ENCODE results near the gene CLDN4. TPM values are rescaled to one million over a fixed set of nuclear protein-coding genes. Genes with fewer than 3 reads are reported as not detected.

The CLDN4 gene
- total and polyA plus RNA-seq, 9 of the 15 experiments (the other 6 are each of a cell fraction or from before 2014, with no cell fraction given) = 0.05 to 0.60 (median 0.06) TPM; not detected in 3

GRCh38 chr7:73842067-73842976 lies 11.5 kb downstream of the CLDN4 start, which contains the start of gene METTL27 (continued):
- TF ChIP-seq MAZ (CRISPR knock-in tag; conservative IDR thresholded peaks at IDR 0.05 in 1 of 2, IDR thresholded peaks at IDR 0.05 in 1 of 2) = 0 out of 4 replicates have a peak, but pooled peaks of 1 of the 2 experiments have one; percentile 10
- peak; percentile 42 for TF ChIP-seq HNRNPK (IDR thresholded peaks at IDR 0.05; ENCODE audit: low read depth, low read length, poor library complexity, severe bottlenecking)
- 0 out of 4 replicates have a peak, but pooled peaks of 1 of the 2 experiments have one; percentile 33 for TF ChIP-seq FOXK2 (conservative IDR thresholded peaks at IDR 0.05 in 1 of 2, IDR thresholded peaks at IDR 0.05 in 1 of 2; ENCODE audit: low read depth in 2 of 2)
- peak; percentile 85 for TF ChIP-seq POLR2A (conservative IDR thresholded peaks at IDR 0.05)
- TF ChIP-seq, protein P1, sequence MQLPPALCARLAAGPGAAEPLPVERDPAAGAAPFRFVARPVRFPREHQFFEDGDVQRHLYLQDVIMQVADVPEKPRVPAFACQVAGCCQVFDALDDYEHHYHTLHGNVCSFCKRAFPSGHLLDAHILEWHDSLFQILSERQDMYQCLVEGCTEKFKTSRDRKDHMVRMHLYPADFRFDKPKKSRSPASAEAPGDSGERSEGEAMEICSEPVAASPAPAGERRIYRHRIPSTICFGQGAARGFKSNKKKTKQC (CRISPR knock-in tag; IDR thresholded peaks at IDR 0.05) = peak; percentile 73
- peak; percentile 63 for TF ChIP-seq ETV1 (tag; conservative IDR thresholded peaks at IDR 0.05; ENCODE audit: low read depth)
- 0 out of 4 replicates have a peak, but pooled peaks of 1 of the 2 experiments have one; percentile 35 for TF ChIP-seq ZNF639 (CRISPR knock-in tag; conservative IDR thresholded peaks at IDR 0.05 in 1 of 2, IDR thresholded peaks at IDR 0.05 in 1 of 2)
- TF ChIP-seq ZNF431 (CRISPR knock-in tag; IDR thresholded peaks at IDR 0.05) = 0 out of 2 replicates have a peak, but pooled peaks have one; percentile 54
- TF ChIP-seq KDM2B (CRISPR knock-in tag; IDR thresholded peaks at IDR 0.05) = 0 out of 2 replicates have a peak, but pooled peaks have one; percentile 55
- TF ChIP-seq DPF2 (IDR thresholded peaks at IDR 0.05) = 0 out of 2 replicates have a peak, but pooled peaks have one; percentile 12
- TF ChIP-seq SP2 (IDR thresholded peaks at IDR 0.05; ENCODE audit: extremely low read depth, low read depth, low read length, poor library complexity, severe bottlenecking) = peak; percentile 48
- TF ChIP-seq CBX1 (IDR thresholded peaks at IDR 0.05; ENCODE audit: low read depth) = peak; percentile 14; the same call in 1 of the 2 replicates
- peak; percentile 58 for TF ChIP-seq RBM25 (IDR thresholded peaks at IDR 0.05; ENCODE audit: low read depth, low read length, severe bottlenecking)
- TF ChIP-seq NCOA2 (IDR thresholded peaks at IDR 0.05; ENCODE audit: partially characterized antibody in 2 of 2) = no peak
- TF ChIP-seq PCBP1 (IDR thresholded peaks at IDR 0.05; ENCODE audit: low read depth, low read length, poor library complexity, severe bottlenecking) = peak; percentile 57
- no peak for TF ChIP-seq HNRNPH1 (optimal IDR thresholded peaks at IDR 0.05; ENCODE audit: low read depth, low read length)
- TF ChIP-seq MTA2 (IDR thresholded peaks at IDR 0.05; ENCODE audit: low read depth) = 0 out of 2 replicates have a peak, but pooled peaks have one; percentile 18
- no peak for TF ChIP-seq ELF4 (CRISPR knock-in tag; IDR thresholded peaks at IDR 0.05)
- TF ChIP-seq ZBTB7A (IDR thresholded peaks at IDR 0.05; ENCODE audit: borderline replicate concordance, control insufficient read depth, low read depth, low read length) = peak; percentile 91
- TF ChIP-seq NRF1 (conservative IDR thresholded peaks at IDR 0.05 in 1 of 2, IDR thresholded peaks at IDR 0.05 in 1 of 2) = peak; percentile 45 to 54
- peak; percentile 54; the same call in 1 of the 2 replicates for TF ChIP-seq CHD2 (IDR thresholded peaks at IDR 0.05; ENCODE audit: low read depth, low read length)
- peak; percentile 61; the same call in 1 of the 2 replicates for TF ChIP-seq ZNF740 (CRISPR knock-in tag; IDR thresholded peaks at IDR 0.05)
- TF ChIP-seq ZNF740 (tag; IDR thresholded peaks at IDR 0.05) = peak in 1 of 2 experiments; percentile 89; a peak in 2 of 4 replicates
- peak; percentile 17; the same call in 1 of the 2 replicates for TF ChIP-seq HDAC2 (IDR thresholded peaks at IDR 0.05)

All from K562 (cell line).